Measurements from ENCODE around the gene PEAK1. TPM values are rescaled to one million over a fixed set of nuclear protein-coding genes. Genes with fewer than 3 reads are reported as not detected.
A peak's percentile ranks its signal among the peaks of the same experiment; 100 is the strongest.

The PEAK1 gene
- total RNA-seq, 1 experiment from 2014 or later, result 36.7 TPM

- no peak overlapping the region for H3K4me3 ChIP-seq (ENCODE audit: low read depth, low read length, poor library complexity, severe bottlenecking)
- TF ChIP-seq, protein P1, sequence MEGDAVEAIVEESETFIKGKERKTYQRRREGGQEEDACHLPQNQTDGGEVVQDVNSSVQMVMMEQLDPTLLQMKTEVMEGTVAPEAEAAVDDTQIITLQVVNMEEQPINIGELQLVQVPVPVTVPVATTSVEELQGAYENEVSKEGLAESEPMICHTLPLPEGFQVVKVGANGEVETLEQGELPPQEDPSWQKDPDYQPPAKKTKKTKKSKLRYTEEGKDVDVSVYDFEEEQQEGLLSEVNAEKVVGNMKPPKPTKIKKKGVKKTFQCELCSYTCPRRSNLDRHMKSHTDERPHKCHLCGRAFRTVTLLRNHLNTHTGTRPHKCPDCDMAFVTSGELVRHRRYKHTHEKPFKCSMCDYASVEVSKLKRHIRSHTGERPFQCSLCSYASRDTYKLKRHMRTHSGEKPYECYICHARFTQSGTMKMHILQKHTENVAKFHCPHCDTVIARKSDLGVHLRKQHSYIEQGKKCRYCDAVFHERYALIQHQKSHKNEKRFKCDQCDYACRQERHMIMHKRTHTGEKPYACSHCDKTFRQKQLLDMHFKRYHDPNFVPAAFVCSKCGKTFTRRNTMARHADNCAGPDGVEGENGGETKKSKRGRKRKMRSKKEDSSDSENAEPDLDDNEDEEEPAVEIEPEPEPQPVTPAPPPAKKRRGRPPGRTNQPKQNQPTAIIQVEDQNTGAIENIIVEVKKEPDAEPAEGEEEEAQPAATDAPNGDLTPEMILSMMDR (conservative IDR thresholded peaks at IDR 0.05; ENCODE audit: low read depth, low read length), result no peak
- no peak for TF ChIP-seq EZH2 (IDR thresholded peaks at IDR 0.05; ENCODE audit: borderline replicate concordance, low read depth, low read length, poor library complexity, severe bottlenecking)
Measured at GRCh38 chr15:77309392-77309791, 110.5 kb downstream of the PEAK1 start.

GRCh38 chr15:77305953-77306352 is 114.0 kb downstream of the PEAK1 start:
- TF ChIP-seq EZH2 (IDR thresholded peaks at IDR 0.05; ENCODE audit: borderline replicate concordance, low read depth, low read length, poor library complexity, severe bottlenecking), result no peak
- TF ChIP-seq, protein P1 (conservative IDR thresholded peaks at IDR 0.05; ENCODE audit: low read depth, low read length), result no peak
- no peak for DNase-seq (ENCODE audit: low spot score)
- Histone ChIP-seq H3K27me3 (replicated peaks; ENCODE audit: insufficient read depth, low read depth, low read length, poor library complexity) (no peaks in the 10 kb centered on the region), H3K27ac (ENCODE audit: low read depth, low read length, poor library complexity, severe bottlenecking) (peak overlapping the region; percentile 56), H3K36me3 (ENCODE audit: insufficient read depth, low read length, poor library complexity, severe bottlenecking) (no peaks in the 10 kb centered on the region), H3K4me3 (ENCODE audit: low read depth, low read length, poor library complexity, severe bottlenecking) (no peak overlapping the region), H3K4me1 (ENCODE audit: insufficient read depth, low read length, poor library complexity, severe bottlenecking) (peaks cover 51% of the 10 kb centered on the region), H3K9me3 (ENCODE audit: low read depth, low read length, poor library complexity, severe bottlenecking) (no peaks in the 10 kb centered on the region)
- CTCF ChIA-PET, result no interaction called here
- POLR2A ChIA-PET (ENCODE audit: low non-redundant PET), result no interaction called here
- no TSS peak for BruUV-seq (replicated peaks)
- intact Hi-C loops (cut with micrococcal nuclease; ENCODE audit: unreplicated experiment), result no loop called here

More at GRCh38 chr15:77309392-77309791, 110.5 kb downstream of the PEAK1 start:
- H3K27ac ChIP-seq (ENCODE audit: low read depth, low read length, poor library complexity, severe bottlenecking), result no peak overlapping the region
- CTCF ChIA-PET, result interaction anchor here (0.6 to 2.0 kb wide), 2 partner anchors 234 to 516 kb away, joined by 3 to 8 read pairs; no protein-coding TSS in a partner anchor
- BruUV-seq (replicated peaks), result no TSS peak
- no peaks in the 10 kb centered on the region for H3K36me3 ChIP-seq (ENCODE audit: insufficient read depth, low read length, poor library complexity, severe bottlenecking)
- H3K9me3 ChIP-seq (ENCODE audit: low read depth, low read length, poor library complexity, severe bottlenecking), result no peaks in the 10 kb centered on the region
- POLR2A ChIA-PET (ENCODE audit: low non-redundant PET), result no interaction called here
- DNase-seq (ENCODE audit: low spot score), result no peak
- peaks cover 51% of the 10 kb centered on the region for H3K4me1 ChIP-seq (ENCODE audit: insufficient read depth, low read length, poor library complexity, severe bottlenecking)
- no peaks in the 10 kb centered on the region for H3K27me3 ChIP-seq (replicated peaks; ENCODE audit: insufficient read depth, low read depth, low read length, poor library complexity)
- intact Hi-C loops (cut with micrococcal nuclease; ENCODE audit: unreplicated experiment), result no loop called here

GRCh38 chr15:77296773-77297337 is 123.0 kb downstream of the PEAK1 start:
- Histone ChIP-seq H3K4me3 (ENCODE audit: low read depth, low read length, poor library complexity, severe bottlenecking) (no peak overlapping the region), H3K4me1 (ENCODE audit: insufficient read depth, low read length, poor library complexity, severe bottlenecking) (no peaks in the 10 kb centered on the region), H3K36me3 (ENCODE audit: insufficient read depth, low read length, poor library complexity, severe bottlenecking) (no peaks in the 10 kb centered on the region), H3K9me3 (ENCODE audit: low read depth, low read length, poor library complexity, severe bottlenecking) (no peaks in the 10 kb centered on the region), H3K27me3 (replicated peaks; ENCODE audit: insufficient read depth, low read depth, low read length, poor library complexity) (no peaks in the 10 kb centered on the region), H3K27ac (ENCODE audit: low read depth, low read length, poor library complexity, severe bottlenecking) (no peak overlapping the region)
- intact Hi-C loops (cut with micrococcal nuclease; ENCODE audit: unreplicated experiment), result no loop called here
- no peak for DNase-seq (ENCODE audit: low spot score)
- ChIA-PET CTCF (no interaction called here), POLR2A (ENCODE audit: low non-redundant PET) (no interaction called here)
- no peak for TF ChIP-seq EZH2 (IDR thresholded peaks at IDR 0.05; ENCODE audit: borderline replicate concordance, low read depth, low read length, poor library complexity, severe bottlenecking)
- no TSS peak for BruUV-seq (replicated peaks)

DNA sequence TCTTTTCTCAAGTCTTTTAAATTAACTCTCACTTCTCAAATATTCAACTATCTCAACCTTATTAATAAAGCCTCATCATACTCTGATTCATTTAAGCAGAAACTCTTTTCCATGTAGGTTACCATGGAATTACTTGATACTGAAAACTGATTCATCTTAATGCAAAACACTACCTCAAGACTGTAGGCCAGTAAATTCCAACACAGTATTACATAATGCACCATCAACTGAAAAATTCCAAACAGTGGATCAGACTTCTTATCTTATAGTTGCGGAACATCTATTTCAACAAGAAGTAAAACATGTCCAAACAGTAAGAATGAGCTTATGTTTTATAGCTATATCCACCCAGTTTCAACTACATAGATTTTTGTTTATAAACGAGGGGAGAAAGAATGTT is 124.5 kb downstream of the PEAK1 start:
- no peak overlapping the region for H3K27ac ChIP-seq (ENCODE audit: low read depth, low read length, poor library complexity, severe bottlenecking)
- intact Hi-C loops (cut with micrococcal nuclease; ENCODE audit: unreplicated experiment), result no loop called here
- no peak for DNase-seq (ENCODE audit: low spot score)
- no peaks in the 10 kb centered on the region for H3K36me3 ChIP-seq (ENCODE audit: insufficient read depth, low read length, poor library complexity, severe bottlenecking)
- no peaks in the 10 kb centered on the region for H3K9me3 ChIP-seq (ENCODE audit: low read depth, low read length, poor library complexity, severe bottlenecking)
- POLR2A ChIA-PET (ENCODE audit: low non-redundant PET), result interaction anchor here (0.7 kb wide), 1 partner anchor 23 kb away, joined by 3 read pairs; no protein-coding TSS in a partner anchor
- BruUV-seq (replicated peaks), result no TSS peak
- no peaks in the 10 kb centered on the region for H3K27me3 ChIP-seq (replicated peaks; ENCODE audit: insufficient read depth, low read depth, low read length, poor library complexity)
- TF ChIP-seq EZH2 (IDR thresholded peaks at IDR 0.05; ENCODE audit: borderline replicate concordance, low read depth, low read length, poor library complexity, severe bottlenecking), result no peak
- no peak overlapping the region for H3K4me3 ChIP-seq (ENCODE audit: low read depth, low read length, poor library complexity, severe bottlenecking)
- H3K4me1 ChIP-seq (ENCODE audit: insufficient read depth, low read length, poor library complexity, severe bottlenecking), result no peaks in the 10 kb centered on the region
- CTCF ChIA-PET, result no interaction called here
